ENCODE data around the gene ZNF20.

- TF ChIP-seq CTCF (IDR thresholded peaks at IDR 0.05; ENCODE audit: poor library complexity, severe bottlenecking) (no peak), EZH2 (IDR thresholded peaks at IDR 0.05; ENCODE audit: borderline replicate concordance, insufficient read depth, low read length, poor library complexity, severe bottlenecking) (no peak)
Observed at GRCh38 chr19:12166626-12167025, 26.5 kb upstream of the ZNF20 start.
